Activated CD4-positive, alpha-beta T cell treated with anti-CD3 and anti-CD28 coated beads, Interleukin-2, Interleukin-4, amounts not matched to agents 100 ng/mL and 50 ng/mL, durations not matched to agents 16 hours and 8 hours (primary cell): ENCODE results near the gene SFXN2.
"Not testable (repeated sequence)": the region's sequence is repeated elsewhere in the genome, so short reads cannot be mapped to it uniquely, and the experiment has no call there.

Source experiments
- DNase-seq: peaks from one replicate; pipeline ENCODE4 v3.0.0-alpha.2; 2020; ENCODE audit warnings: low spot score

SFXN2 gene

DNA sequence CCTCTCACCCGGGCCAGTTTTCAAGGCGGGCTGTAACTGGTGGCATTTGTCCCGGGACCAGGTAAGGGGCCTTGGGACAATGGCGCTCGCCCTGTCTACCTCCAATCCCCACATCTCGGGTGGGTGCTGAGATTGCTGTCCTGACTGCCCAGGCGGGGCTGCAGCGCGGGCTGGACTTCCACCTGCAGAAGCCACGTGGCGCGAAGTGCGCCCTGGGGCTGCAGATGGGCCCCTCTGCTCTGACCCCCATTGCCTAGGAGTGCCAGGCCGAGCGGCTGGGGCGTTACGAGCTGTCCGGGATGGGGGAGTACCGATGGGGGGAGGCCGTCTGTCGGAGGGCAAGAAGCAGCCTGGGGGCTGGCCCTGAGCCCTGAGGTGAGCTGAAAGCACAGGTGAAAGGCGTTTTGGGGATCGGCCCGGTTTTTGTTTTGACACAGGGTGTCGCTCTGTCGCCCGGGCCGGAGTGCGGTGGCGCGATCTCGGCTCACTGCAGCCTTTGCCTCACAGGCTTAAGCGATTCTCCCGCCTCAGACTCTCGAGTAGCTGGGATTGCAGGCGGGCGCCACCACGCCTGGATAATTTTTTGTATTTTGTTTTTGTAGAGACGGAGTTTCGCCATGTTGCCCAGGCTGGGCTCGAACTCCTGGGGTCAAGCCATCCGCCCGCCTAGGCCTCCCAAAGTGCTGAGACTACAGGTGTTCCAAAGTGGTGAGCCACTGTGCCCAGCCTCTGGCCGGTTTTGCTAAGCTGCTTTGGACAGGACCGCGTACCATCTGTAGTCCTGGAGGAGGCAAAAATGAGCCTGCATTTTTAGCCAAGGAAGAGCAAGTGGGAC, at the start of gene SFXN2:
Gene SFXN2, plus strand, starts transcription at position 16 of the 835 bp plus-strand sequence. CDS start 12,001 bp downstream, outside the sequence.
- peak; percentile 60 for DNase-seq

DNA sequence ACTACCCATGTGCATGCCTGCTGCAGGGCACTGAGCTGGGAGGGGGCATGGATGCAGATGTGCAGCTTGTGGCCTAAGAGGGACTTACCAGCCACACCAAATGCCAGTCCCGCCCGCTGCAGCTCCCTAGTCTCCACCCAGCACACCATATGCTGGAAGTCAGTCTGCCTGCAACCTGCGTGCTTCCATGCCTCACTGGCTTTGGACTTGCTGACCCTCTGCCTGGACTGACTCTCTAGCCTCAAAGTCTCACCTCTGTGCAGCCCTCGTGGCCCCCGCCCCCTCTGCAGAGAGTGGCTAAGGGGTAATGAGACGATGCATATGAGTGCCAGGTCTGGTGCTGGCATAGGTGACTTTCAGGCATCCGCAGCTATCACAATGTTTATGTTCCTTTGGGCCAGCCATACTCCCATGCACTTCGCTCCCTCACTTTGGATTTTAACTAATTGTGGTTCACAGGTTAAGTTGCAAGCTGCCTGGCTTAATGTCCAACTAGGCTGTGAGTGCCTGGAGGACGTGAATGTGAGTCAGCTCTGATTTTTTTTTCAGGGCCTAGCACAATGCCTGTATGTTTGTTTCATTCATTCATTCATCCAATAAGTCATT, 48.4 kb upstream of the SFXN2 start:
- no peak for DNase-seq

DNA sequence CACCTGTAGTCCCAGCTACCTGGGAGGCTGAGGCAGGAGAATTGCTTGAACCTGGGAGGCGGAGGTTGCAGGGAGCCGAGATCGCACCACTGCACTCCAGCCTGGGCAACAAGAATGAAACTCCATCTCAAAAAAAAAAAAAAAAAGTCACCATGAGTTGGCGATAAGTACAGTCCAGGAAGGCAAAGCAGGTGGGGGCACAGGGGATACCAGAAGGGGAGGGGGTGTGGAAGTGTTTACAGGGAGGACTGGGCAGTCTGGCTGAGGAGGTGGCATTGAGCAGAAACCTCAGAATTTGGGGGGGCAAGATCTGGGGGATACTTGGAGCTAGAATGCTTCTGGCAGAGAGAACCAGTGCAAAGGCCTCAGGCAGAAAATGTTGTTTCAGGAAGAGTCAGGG, 47.0 kb upstream of the SFXN2 start:
- DNase-seq, result not testable (repeated sequence)

- DNase-seq, result no peak
These were observed 45.9 kb upstream of the SFXN2 start for GRCh38 chr10:102668326-102669107.

- DNase-seq, result no peak
These were observed 45.0 kb upstream of the SFXN2 start for GRCh38 chr10:102669206-102670064.

DNA sequence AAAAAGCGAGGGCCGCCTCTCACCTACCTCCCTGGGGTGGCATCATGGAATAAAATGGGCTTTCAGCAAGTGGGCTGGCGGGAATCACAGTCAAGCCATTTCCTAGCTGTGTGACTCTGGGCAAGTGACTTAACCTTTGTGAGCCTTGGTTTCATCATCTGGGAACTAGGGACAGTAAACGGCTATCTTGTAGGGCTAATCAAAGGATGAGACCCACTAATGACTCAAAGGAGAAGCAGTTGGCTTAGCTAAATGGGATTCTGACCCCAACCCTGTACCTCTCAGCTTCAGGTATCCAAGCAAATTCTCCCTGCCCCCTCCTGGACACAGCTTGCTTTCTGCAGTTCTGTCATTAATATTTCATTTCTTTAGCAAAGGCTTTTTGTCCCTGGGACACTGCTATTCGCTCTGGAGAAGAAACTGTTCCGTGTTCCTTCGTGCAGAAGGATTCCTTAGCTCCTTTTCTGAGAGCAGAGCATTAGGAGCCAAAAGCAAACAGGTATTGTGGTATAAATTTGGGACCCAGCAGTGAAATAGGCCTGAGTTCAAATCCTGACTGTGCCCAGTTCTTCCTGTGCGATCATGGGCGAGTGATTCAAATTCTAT, 44.3 kb upstream of the SFXN2 start:
- no peak for DNase-seq

GRCh38 chr10:102670871-102671434, 43.5 kb upstream of the SFXN2 start:
- DNase-seq, result no peak

DNA sequence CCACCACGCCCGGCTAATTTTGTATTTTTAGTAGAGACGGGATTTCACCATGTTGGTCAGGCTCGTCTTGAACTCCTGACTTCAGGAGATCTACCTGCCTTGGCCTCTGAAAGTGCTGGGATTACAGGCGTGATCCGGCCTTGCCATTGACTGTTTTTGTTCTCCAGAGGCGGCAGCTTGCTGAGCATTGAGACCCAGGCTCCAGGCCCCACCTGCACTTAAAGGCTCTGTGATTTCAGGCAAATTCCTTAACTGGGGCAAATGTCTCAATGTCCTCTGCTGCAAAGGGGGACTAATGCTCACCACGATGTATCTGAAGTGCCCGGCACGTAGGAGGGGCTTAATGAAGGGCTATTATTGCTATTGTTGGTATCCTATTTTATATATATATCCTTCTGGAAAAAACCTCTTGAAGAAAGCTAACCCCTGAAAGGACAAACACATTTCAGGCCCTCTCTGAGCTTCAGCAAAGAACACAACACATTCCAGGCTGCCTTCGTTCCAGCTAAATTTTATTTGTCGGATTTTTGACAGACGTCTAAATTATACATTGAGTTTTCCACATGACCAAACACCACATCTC, 41.1 kb upstream of the SFXN2 start:
- no peak for DNase-seq

DNA sequence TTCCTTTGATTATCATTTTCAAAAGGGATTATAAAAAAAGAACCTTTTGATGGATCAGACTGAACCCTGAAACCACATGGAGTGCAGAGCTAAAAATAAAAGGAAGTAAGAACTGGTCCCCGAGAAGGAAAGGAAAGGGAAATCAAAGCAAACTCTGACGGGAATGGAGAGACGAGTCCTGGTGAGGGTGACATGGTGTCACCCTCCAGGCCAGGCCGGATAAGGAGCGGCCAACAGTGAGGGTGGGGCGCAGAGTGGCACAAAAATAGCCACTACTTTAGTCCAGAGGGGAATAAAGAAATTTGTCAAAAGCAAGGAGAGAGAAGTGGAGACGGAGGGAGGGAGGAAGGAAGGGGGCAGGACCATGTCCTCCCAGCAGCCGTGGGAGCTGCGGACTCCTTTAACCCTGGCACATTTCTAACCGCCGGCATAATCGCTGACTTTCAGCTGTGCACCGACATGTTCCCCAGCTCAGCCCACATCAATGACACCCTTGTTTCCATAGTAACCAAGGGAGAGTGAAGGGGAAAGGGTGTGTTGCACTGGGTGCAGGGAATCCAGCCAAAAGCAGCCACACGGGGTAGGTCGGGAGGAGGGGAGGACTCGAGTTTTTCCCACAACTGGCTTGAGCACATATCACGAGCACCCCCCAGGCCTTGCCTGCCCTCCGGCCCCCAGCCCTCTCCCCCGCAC, 40.5 kb upstream of the SFXN2 start:
- peak; percentile 71 for DNase-seq

GRCh38 chr10:102674566-102674965, 39.9 kb upstream of the SFXN2 start:
- no peak for DNase-seq

GRCh38 chr10:102675011-102675665, 39.3 kb upstream of the SFXN2 start:
- no peak for DNase-seq

- DNase-seq, result no peak
These were observed 38.5 kb upstream of the SFXN2 start for GRCh38 chr10:102675666-102676533.

GRCh38 chr10:102676534-102677315, 37.7 kb upstream of the SFXN2 start:
- DNase-seq, result no peak

DNA sequence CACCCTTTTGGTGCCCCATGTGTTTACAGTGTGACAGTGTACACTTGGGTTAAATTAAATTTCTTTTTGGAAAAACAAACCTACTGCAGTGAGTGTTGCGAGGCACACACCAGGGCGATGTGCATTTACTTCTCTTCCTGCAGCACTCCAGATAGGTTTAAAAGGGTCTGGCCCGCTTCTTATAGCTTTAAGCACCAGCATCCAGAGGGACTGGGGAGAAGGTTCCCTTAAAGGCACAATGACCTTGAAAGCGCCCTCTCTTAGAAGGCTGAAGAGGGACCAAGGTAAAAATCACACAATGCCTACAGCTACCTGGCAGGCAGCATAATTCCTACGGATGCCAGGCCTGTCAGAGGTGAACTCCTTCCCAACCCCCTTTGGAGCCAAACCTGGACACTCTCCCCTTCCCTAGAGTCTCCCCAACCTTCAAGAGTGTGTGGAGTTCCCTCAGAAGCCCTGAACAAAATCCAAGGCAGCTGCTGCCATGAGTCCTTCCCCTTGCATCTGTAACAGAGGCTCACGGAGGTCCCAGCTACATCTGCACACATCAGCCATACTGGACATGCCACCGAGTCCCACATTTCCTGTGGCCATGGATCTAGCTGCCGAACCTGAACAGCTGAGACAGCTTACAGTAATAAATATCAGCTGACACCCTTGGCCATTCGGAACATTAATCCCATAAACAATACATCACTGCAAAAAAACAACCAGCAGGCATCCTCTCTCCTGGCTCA, 36.9 kb upstream of the SFXN2 start:
- no peak for DNase-seq

GRCh38 chr10:102678068-102678400, 36.4 kb upstream of the SFXN2 start:
- DNase-seq, result no peak

- DNase-seq, result peak; percentile 25
These were observed 35.6 kb upstream of the SFXN2 start for GRCh38 chr10:102678842-102679289.

- no peak for DNase-seq
These were observed 34.8 kb upstream of the SFXN2 start for GRCh38 chr10:102679596-102679995.
